ENCODE measurements around the gene SSPN.

DNA sequence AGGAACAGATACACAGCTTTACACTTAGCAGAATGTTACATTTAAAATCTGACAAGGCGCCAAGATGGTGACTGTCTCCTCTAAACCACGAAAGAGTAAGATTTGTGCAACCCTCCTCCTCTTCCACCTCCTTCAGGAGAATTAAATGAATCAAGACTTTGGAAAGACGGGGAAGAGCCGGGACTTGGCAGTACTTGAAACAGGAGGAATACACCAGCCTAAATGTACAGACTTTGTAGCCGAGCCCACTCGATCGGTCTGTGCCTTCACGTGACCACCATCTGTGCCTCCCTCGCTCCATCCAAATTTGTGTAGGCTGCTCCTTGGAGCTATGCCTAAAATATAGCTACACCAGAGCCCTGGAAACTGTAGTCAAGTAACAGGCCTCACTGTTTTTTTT, 38.3 kb downstream of the SSPN start:
- TF ChIP-seq ZNF274 (IDR thresholded peaks at IDR 0.05; ENCODE audit: low read depth, low read length) (no peak), SUZ12 (IDR thresholded peaks at IDR 0.05; ENCODE audit: extremely low read depth, insufficient read depth, insufficient read length) (no peak)
